OCI-M2 (cell line): ENCODE measurements around the gene CCR9.

Experiments used
- DNase-seq: peaks from one replicate; lab custom pipeline; 2025; ENCODE audit not compliant: unreplicated experiment; lab: John Stamatoyannopoulos, UW

CCR9 gene

GRCh38 chr3:45932112-45932511 is 45.8 kb downstream of the CCR9 start:
- DNase-seq, result no peak

GRCh38 chr3:45933591-45933990 is 47.2 kb downstream of the CCR9 start:
- DNase-seq, result no peak

DNA sequence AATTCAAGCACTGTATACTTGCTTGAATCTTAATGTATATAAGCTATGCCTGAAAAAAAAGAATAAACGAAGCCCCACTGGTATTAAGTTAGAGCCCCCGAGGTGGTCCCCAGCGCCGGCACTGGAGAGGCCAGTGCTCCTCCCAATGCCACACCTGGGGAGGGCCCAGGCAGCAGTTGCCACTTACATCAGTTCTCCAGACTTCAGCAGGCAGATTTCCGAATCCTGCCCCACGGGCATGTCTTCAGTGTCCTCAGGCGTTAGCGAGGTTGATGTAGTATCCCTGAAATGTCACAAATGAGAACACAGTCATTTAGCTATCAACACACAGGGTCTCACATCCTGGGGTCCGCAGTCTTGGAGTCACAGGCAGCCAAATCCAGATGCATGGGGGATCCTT is 49.9 kb downstream of the CCR9 start:
- no peak for DNase-seq

DNA sequence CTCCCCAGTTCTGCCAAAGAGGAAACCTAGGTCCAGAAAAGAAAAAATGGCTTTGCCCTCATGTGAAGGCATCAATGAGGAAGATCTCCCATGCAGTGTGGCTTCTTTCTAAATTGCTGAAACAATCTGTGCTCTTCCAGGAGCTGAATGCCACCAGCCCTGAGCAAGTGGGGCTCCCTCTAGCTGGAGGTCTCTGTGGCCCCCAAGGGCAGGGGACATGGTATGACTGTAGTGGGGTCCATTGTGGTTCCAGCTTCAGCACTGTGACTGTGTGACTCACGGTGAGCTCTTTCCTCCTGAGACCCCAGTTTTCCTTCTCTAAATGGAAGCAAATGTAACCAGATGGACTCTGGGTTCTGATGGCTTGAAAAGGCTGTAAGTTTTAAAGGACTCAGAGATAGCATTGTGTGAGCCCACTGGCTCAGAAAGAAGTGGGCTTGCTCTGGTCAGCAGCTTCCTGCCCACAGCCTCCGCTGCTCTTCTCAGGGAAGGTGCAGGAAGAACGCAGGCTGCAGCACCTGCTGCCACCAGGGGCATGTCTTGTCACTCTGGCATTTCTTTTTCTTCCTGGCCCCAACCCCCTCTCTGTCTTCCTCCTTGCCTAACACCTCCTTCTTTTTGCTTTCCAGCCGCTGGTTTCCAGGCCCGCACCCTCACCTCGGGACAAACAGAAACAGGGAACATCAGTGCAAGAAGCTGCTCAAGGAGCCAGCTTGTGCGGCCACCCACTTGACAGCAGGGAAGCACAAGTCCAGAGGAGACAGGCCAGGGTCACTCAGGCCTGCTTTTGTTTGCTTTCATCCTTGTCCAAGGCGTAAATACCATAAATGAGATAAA is 51.1 kb downstream of the CCR9 start:
- DNase-seq, result no peak

DNA sequence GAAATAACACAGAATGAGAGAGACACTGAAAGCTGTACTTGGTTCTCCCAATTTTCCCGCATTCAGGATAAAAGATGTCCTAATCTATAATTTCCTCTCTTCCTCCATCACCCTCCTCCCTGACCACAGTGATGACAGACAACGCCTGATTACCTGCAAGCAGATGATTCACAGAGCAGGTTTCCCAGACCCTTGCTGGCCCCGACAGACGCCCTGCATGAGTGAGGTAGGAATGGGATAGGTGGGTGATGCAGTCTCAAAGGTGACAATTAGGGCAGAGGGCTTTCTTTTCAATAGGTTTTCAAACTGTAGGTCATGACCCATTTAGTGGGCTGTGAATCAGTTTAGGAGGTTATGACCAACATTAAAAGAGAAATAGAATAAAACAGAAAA is 51.7 kb downstream of the CCR9 start:
- DNase-seq, result no peak

GRCh38 chr3:45938864-45939263 is 52.5 kb downstream of the CCR9 start:
- peak; percentile 38 for DNase-seq

DNA sequence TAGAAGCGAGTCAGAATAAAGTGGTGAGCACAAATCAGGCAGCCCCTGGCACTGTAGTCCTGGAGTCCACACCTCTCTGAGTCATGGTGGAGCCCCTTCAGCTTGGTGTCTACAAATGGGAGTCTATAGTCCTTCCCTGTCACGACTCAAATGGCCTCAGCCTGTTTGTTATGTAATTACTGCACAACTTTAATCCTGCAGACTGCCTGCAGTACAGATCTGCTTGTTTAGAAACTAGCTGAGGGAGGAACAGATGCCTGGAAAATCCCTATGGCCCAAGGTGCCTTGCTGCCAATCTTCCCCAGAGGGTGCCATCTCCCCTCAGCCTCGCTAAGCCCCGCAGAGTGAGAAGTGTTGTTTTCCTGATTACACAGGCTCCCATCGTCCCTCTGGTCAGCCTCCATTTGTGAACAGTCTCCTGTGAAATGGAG is 53.0 kb downstream of the CCR9 start:
- no peak for DNase-seq

- no peak for DNase-seq
These were observed 53.8 kb downstream of the CCR9 start for GRCh38 chr3:45940004-45940780.

DNA sequence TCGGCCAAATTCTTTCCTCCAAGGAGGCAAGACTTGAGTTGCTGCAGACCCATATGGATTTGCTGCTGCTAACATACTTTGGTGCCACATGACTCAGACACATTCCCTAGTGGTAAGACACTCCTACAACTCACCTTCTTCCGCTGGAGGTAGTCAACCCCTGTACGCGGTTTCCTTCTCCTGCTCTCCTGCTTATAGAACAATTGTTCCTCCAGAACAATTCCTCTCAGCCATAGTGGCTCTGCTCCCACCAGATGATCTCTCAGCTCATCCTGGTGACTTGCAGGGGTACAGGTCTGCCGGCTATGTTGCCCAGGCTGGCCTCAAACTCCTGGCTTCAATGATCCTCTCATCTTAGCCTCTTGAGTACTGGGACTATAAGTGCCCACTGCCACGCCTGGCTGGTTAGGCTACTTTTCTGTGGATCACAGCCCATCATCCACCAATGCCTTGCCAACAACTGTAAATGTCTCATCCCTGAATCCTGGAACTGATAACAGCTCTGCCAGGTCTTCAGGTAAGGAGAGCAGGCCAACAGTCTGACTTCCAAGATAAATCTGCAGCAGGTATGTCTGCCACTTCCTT is 54.5 kb downstream of the CCR9 start:
- DNase-seq, result no peak

GRCh38 chr3:45942051-45942825 is 55.9 kb downstream of the CCR9 start:
- DNase-seq, result no peak

DNA sequence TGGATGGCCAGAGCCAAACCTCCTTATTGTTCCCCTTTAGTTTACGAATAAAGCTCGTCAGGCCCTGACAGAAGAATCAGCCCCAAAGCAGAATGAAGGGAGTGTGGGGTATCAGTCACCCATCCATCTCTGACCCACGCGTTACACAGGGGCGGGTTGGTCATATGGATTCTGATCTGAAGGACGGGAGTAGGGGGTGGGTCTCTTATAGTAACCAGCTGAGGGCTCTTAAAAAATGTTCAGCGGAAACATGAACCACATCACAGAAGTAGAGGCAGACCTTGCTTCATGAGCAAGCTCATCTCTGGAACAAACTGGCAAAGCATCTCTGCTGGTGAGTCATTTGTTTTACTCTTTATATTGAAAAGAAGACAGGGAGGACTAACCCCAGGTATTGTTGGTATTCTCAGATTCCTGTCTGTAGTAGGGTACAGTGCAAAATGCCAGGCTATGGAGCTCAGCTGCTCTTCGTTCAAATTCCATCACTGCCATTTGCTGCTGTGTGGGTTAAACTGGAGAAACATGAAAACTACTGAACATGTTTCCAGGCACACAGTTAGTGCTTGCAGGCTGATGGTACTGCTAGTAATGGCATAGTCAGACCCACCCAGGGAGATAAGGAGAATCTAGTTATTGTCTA is 57.0 kb downstream of the CCR9 start, which contains the start of gene CXCR6:
Gene CXCR6 (plus strand): TSS at position 258 of the 640 bp plus-strand sequence. CDS start 3,018 bp downstream, outside the sequence.
- DNase-seq, result no peak

DNA sequence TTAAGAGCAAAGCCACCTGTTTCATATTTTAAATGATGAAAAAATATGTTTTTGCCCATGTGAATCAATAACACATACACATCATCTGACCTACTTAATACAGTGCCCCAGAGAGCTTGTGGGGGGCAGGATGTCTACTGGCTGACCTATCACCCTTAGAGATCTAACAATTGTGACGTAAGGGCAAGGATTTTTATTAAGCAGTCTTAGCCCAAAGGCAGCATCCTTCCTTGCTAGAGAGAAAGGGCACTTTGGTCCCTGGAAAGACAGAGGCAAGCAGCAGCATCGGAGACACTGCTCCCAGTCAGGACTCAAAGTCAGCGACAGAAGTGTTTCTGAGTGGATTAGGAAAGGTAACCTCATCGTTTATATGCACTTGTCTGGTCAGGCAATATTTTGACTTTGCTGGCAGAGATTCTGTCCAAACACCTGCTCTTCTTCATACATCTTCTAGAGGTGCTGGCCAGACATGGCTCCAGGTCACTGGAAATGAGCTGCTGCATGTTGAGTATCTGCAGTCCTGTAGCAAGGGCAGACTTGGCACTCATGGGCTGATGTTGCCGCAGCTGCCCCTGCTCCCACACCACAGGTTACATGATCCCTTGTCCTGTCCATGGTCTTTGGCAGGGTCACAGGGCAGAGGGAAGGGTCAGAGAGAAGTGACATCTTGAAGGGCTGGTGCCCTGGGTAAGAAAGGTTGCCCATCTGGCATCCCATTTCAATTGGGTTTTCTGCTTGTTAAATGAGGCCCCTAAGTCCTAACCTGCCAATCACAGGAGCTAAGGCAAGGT is 58.7 kb downstream of the CCR9 start:
- DNase-seq, result no peak

DNA sequence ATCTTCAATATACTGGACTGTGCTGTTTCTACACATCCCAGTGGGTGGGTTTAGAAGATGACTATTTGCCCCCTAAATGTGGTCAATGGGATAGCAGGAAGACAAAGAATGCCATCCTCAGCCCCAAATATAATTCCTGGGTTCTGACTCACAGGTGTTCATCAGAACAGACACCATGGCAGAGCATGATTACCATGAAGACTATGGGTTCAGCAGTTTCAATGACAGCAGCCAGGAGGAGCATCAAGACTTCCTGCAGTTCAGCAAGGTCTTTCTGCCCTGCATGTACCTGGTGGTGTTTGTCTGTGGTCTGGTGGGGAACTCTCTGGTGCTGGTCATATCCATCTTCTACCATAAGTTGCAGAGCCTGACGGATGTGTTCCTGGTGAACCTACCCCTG is 60.0 kb downstream of the CCR9 start:
- no peak for DNase-seq

DNA sequence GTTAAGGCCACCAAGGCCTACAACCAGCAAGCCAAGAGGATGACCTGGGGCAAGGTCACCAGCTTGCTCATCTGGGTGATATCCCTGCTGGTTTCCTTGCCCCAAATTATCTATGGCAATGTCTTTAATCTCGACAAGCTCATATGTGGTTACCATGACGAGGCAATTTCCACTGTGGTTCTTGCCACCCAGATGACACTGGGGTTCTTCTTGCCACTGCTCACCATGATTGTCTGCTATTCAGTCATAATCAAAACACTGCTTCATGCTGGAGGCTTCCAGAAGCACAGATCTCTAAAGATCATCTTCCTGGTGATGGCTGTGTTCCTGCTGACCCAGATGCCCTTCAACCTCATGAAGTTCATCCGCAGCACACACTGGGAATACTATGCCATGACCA is 60.5 kb downstream of the CCR9 start:
- DNase-seq, result no peak

- DNase-seq, result no peak
These were observed 61.0 kb downstream of the CCR9 start for GRCh38 chr3:45947361-45947760.

DNA sequence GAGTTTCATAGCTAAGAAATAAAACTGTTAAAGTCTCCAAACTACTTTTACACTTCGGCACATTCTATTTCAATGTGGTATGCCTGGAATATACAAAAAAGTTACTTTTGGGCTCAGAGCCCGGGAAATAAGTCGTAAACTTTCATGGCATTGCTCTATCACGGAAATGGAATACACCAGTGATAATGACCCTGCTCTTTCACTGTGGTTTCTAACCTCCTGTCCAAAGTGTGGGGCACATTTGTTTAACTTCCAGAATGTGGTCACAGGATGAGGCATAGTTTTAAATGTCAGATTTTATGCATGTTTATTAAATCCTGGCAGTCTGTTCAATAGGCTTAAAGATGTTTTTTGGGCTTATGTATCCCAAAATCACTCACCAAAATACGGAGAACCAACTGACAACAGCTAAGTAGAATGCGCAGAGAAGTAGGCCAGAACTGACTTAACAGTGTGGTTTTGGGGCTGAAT is 62.0 kb downstream of the CCR9 start:
- no peak for DNase-seq

DNA sequence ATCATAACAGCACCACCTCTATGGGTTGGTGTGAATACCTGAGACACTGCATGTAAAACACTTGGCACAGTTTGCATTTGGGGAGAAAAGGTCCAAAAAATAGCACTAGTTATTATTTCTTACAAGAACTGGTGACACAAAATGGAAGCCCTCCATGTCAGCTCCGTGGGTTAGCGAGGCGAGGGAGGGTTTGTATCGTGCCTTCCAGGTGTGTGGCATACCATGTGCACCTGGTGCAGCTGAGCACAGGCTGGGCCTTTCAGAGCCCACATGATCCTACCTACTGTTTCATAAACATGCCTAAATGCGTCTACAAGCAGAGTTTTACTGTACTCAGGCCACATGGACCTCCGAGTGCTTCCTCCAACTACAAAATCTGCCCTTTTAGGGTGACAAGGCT is 62.5 kb downstream of the CCR9 start:
- DNase-seq, result no peak

GRCh38 chr3:45949432-45949831 is 63.1 kb downstream of the CCR9 start:
- DNase-seq, result no peak

GRCh38 chr3:45950131-45950530 is 63.8 kb downstream of the CCR9 start:
- no peak for DNase-seq
